ENCODE results near the gene DCAF17.

The DCAF17 gene, protein sequence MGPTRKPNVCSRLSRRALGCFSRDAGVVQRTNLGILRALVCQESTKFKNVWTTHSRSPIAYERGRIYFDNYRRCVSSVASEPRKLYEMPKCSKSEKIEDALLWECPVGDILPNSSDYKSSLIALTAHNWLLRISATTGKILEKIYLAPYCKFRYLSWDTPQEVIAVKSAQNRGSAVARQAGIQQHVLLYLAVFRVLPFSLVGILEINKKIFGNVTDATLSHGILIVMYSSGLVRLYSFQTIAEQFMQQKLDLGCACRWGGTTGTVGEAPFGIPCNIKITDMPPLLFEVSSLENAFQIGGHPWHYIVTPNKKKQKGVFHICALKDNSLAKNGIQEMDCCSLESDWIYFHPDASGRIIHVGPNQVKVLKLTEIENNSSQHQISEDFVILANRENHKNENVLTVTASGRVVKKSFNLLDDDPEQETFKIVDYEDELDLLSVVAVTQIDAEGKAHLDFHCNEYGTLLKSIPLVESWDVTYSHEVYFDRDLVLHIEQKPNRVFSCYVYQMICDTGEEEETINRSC

DNA sequence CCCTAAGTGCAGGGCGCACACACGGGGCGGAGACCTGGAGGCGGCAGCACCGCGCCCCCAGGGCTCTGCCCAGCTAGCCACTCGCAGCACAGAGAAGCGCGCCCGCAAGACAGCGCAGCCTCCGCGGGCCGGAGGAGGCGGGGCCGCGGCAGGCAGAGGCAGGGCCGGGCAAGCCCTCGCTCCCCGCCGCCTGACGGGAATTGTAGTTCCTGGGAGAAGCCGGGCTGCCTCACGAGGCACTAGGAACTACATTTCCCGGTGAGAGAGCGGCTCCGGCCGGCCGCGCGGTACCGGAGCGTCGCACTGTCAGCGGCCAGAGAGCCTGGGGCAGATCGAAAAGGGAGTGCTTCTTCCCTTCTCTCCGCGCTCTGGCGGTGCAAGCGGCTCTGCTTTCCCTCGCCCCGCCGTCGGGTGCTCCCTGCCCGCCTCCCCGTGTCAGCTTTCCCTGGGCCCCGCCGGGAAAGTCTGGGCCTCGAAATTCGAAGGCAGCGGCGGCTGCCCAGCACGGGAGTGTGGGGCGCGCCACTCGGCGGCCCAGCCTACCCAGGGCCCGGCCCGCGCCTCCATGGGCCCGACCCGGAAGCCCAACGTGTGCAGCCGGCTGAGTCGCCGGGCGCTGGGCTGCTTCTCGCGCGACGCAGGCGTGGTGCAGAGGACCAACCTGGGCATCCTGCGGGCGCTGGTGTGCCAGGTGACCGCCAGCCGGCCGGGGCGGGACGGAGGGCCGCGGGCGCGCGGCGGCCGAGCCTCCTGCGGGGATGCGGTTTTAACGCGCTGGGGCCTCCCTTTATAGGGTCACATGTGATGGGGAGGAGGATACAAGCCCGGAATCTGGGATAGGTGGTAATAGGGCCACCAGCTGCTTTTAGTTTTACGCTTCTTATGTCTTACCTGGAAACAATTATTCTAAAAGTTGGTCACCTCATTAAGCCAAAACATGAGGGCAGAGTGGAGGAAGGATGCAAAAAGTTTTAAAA is at the start of gene DCAF17:
Gene DCAF17 (plus strand): TSS at position 214 of the 977 bp plus-strand sequence. CDS start 352 bp downstream, at position 566.
- peak within 1 kb of the TSS; percentile 71 for H3K4me3 ChIP-seq (ENCODE audit: low read depth, low read length)
- TF ChIP-seq, protein P1, sequence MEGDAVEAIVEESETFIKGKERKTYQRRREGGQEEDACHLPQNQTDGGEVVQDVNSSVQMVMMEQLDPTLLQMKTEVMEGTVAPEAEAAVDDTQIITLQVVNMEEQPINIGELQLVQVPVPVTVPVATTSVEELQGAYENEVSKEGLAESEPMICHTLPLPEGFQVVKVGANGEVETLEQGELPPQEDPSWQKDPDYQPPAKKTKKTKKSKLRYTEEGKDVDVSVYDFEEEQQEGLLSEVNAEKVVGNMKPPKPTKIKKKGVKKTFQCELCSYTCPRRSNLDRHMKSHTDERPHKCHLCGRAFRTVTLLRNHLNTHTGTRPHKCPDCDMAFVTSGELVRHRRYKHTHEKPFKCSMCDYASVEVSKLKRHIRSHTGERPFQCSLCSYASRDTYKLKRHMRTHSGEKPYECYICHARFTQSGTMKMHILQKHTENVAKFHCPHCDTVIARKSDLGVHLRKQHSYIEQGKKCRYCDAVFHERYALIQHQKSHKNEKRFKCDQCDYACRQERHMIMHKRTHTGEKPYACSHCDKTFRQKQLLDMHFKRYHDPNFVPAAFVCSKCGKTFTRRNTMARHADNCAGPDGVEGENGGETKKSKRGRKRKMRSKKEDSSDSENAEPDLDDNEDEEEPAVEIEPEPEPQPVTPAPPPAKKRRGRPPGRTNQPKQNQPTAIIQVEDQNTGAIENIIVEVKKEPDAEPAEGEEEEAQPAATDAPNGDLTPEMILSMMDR (IDR thresholded peaks at IDR 0.05; ENCODE audit: low read depth, low read length), result 0 out of 2 replicates have a peak, but pooled peaks have one; percentile 1

DNA sequence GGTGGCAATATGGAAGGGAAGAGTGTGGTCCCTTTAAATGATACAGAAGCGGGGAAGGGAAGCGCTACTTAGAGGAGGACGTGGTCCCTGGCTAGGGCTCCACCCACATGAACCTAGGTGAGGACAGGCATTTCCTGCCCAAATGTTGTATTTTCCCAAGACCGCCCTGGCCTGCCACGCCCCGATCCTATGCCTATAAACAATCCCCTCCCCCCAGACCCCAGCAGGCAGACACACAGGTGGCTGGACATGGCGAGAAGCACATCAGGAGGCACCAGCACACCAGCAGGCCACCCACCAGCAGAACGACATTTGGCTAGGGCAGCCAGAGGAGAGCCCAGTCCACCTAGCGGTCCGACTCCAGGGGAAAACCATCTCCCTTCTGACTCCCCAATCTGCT is 47.4 kb upstream of the DCAF17 start:
- TF ChIP-seq, protein P1 (IDR thresholded peaks at IDR 0.05; ENCODE audit: low read depth, low read length), result no peak

DNA sequence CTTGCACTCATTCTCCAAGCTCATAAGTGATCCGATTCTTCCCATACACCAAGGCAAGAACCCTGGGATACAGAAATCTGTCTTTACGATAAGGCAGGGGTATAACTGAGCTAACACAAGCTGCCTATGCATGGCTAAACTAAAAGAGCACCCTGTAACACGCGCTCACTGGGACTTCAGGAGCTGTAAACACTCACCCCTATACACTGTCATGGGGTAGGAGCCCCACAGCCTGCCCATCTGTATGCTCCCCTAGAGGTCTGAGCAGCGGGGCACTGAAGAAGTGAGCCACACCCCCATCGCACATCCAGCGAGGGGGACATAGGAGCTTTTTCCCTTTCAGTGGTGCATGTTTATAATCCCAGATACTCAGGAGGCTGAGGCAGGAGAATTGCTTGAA is 47.0 kb upstream of the DCAF17 start:
- H3K4me3 ChIP-seq (ENCODE audit: low read depth, low read length), result no peak overlapping the region
- TF ChIP-seq, protein P1 (IDR thresholded peaks at IDR 0.05; ENCODE audit: low read depth, low read length), result no peak

More for the DNA sequence above, 47.4 kb upstream of the DCAF17 start:
- H3K4me3 ChIP-seq (ENCODE audit: low read depth, low read length), result no peak overlapping the region

DNA sequence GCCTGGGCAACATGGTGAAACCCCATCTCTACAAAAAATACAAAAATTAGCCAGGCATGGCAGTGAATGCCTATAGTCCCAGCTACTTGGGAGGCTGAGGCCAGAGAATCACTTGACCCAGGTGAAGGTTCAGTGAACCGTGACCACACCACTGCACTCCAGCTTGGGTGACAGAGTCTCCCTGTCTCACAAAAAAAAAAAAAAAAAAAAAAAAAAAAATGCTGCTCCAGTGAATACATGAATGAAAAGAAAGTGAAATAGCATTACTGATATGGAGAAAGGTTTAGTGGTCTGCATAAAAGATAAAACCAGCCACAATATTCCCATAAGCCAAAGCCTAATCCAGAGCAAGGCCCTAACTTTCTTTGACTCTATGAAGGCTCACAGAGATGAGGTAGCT is 44.7 kb upstream of the DCAF17 start:
- TF ChIP-seq, protein P1 (IDR thresholded peaks at IDR 0.05; ENCODE audit: low read depth, low read length), result no peak
- no peak overlapping the region for H3K4me3 ChIP-seq (ENCODE audit: low read depth, low read length)

DNA sequence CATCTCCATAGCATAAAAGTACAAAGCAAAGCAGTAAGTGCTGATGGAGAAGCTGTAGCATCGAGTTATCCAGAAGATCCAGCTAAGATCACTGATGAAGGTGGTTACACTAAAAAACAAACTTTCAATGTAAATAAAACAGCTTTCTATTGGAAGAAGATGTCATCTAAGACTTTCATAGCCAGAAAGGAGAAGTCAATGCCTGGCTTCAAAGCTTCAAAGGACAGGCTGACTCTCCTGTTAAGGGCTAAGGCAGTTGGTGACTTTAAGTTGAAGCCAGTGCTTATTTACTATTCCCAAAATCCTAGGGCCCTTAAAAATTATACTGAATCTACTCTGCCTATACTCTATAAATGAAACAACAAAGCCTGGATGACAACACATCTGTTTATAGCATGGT is 44.2 kb upstream of the DCAF17 start:
- H3K4me3 ChIP-seq (ENCODE audit: low read depth, low read length), result no peak overlapping the region
- TF ChIP-seq, protein P1 (IDR thresholded peaks at IDR 0.05; ENCODE audit: low read depth, low read length), result no peak

DNA sequence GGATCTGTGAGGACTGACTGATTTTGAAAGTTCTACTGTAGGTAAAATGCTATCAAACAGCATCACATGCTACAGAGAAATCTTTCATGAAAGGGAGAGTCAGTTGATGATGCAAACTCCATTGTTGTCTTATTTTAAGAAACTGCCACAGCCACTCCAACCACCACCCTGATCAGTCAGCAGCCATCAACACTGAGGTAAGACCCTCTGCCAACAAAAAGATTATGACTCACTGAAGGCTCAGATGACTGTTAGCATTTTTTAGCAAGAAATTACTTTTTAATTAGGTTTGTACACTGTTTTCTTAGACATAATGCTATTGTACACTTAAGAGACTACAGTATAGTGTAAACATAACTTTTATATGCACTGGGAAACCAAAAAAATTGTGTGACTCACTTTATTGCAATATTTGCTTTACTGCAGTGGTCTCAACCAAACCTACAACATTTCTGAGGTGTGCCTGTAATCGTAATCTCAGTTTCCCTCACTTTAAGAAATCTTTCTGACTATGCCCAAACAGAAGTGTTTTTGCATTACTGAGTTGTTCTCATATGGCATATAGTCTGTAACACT is 43.0 kb upstream of the DCAF17 start:
- H3K4me3 ChIP-seq (ENCODE audit: low read depth, low read length), result no peak overlapping the region
- TF ChIP-seq, protein P1 (IDR thresholded peaks at IDR 0.05; ENCODE audit: low read depth, low read length), result no peak
